Thoracic aorta (tissue), 2 donors: ENCODE measurements around the gene CELSR3. TPM values are rescaled to one million over a fixed set of nuclear protein-coding genes. Genes with fewer than 3 reads are reported as not detected.

ENCODE experiments used
- ATAC-seq: fragments of 150-250 bp; one replicate; pipeline ENCODE4 v1.8.0; 2017; ENCODE audit warnings: low read depth; ENCODE audit not compliant: insufficient number of reproducible peaks, low FRiP score
- DNase-seq: peaks from one replicate; pipeline ENCODE4 v3.0.0-alpha.2; 2020; ENCODE audit warnings: low spot score
- H3K27ac ChIP-seq, 2 donors: fragments of 200-600 bp; sonication (generic); 1 replicate in 1 of 2; 2 replicates in 1 of 2; pipeline ENCODE4 v1.5.1; 2016; ENCODE audit warnings: mild to moderate bottlenecking in 2 of 2, moderate library complexity in 2 of 2
- H3K27me3 ChIP-seq: fragments of 200-600 bp; sonication (generic); replicated peaks from 2 replicates; pipeline ENCODE4 v1.6.0; 2016; ENCODE audit warnings: mild to moderate bottlenecking; ENCODE audit not compliant: insufficient read depth
- H3K36me3 ChIP-seq: fragments of 200-600 bp; sonication (generic); one replicate; pipeline ENCODE4 v1.5.1; 2016
- H3K4me1 ChIP-seq, 2 donors: fragments of 200-600 bp; sonication (generic); 1 replicate in 1 of 2; 2 replicates in 1 of 2; pipeline versions ENCODE4 v1.5.1 to v1.6.0; 2016; ENCODE audit warnings: low read depth in 2 of 2, mild to moderate bottlenecking in 1 of 2; ENCODE audit not compliant: control insufficient read depth in 1 of 2
- H3K4me3 ChIP-seq: fragments of 200-600 bp; sonication (generic); 2 replicates; pipeline ENCODE4 v1.5.1; 2016; ENCODE audit warnings: mild to moderate bottlenecking
- H3K9me3 ChIP-seq: fragments of 200-600 bp; sonication (generic); 2 replicates; pipeline ENCODE4 v1.5.1; 2016
- total RNA-seq, 2 donors: library from RNA; depleted of rRNA; stranded (reverse); fragments of >200 nt; gene quantifications; one replicate each; pipeline versions ENCODE4 v1.1.0 to v1.2.3, GENCODE V29; 2016
- TF ChIP-seq, protein P1 (sequence below): fragments of 200-600 bp; sonication (generic); IDR thresholded peaks from one replicate; pipeline ENCODE4 v1.5.1; 2019; ENCODE audit warnings: antibody characterized with exemption

Gene CELSR3
- total RNA-seq, 2 donors from 2014 or later: 1.3 to 3.0 TPM

DNA sequence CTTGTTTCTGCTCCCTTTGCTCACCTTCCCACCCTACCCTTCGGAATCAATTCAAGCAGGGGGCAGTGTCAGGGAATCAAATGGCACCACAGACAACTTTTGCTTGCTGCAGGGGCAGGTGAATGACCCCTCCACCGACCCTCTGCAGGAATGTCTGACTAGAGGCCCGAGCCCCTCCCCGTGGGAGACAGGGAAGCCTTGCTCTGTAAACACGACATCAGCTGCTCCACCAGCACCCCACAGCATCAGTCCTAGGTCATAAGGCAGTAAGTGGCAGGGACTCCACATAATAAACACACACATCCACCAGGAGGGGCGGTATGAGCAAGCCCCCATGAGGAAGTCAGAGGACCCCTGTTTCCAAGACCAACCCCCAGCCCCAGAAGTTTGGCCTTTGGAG lies 25.4 kb downstream of the CELSR3 start:
- Histone ChIP-seq H3K9me3 (no peaks in the 10 kb centered on the region), H3K4me3 (no peak overlapping the region), H3K27me3 (no peaks in the 10 kb centered on the region), H3K27ac (no peak overlapping the region), H3K4me1 (peaks cover 15 to 34% of the 10 kb centered on the region in 2 donors), H3K36me3 (peaks cover 9% of the 10 kb centered on the region)
- no peak for ATAC-seq
- TF ChIP-seq, protein P1, sequence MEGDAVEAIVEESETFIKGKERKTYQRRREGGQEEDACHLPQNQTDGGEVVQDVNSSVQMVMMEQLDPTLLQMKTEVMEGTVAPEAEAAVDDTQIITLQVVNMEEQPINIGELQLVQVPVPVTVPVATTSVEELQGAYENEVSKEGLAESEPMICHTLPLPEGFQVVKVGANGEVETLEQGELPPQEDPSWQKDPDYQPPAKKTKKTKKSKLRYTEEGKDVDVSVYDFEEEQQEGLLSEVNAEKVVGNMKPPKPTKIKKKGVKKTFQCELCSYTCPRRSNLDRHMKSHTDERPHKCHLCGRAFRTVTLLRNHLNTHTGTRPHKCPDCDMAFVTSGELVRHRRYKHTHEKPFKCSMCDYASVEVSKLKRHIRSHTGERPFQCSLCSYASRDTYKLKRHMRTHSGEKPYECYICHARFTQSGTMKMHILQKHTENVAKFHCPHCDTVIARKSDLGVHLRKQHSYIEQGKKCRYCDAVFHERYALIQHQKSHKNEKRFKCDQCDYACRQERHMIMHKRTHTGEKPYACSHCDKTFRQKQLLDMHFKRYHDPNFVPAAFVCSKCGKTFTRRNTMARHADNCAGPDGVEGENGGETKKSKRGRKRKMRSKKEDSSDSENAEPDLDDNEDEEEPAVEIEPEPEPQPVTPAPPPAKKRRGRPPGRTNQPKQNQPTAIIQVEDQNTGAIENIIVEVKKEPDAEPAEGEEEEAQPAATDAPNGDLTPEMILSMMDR: no peak
- no peak for DNase-seq

- Histone ChIP-seq H3K4me1 (peaks cover 15 to 34% of the 10 kb centered on the region in 2 donors), H3K9me3 (no peaks in the 10 kb centered on the region), H3K4me3 (peak overlapping the region; percentile 93), H3K36me3 (peaks cover 20% of the 10 kb centered on the region), H3K27me3 (no peaks in the 10 kb centered on the region), H3K27ac (peak overlapping the region; percentile 72 to 85)
- TF ChIP-seq, protein P1: no peak
- ATAC-seq: no peak
- DNase-seq: no peak
Measured at GRCh38 chr3:48636149-48636655, 26.5 kb downstream of the CELSR3 start.

DNA sequence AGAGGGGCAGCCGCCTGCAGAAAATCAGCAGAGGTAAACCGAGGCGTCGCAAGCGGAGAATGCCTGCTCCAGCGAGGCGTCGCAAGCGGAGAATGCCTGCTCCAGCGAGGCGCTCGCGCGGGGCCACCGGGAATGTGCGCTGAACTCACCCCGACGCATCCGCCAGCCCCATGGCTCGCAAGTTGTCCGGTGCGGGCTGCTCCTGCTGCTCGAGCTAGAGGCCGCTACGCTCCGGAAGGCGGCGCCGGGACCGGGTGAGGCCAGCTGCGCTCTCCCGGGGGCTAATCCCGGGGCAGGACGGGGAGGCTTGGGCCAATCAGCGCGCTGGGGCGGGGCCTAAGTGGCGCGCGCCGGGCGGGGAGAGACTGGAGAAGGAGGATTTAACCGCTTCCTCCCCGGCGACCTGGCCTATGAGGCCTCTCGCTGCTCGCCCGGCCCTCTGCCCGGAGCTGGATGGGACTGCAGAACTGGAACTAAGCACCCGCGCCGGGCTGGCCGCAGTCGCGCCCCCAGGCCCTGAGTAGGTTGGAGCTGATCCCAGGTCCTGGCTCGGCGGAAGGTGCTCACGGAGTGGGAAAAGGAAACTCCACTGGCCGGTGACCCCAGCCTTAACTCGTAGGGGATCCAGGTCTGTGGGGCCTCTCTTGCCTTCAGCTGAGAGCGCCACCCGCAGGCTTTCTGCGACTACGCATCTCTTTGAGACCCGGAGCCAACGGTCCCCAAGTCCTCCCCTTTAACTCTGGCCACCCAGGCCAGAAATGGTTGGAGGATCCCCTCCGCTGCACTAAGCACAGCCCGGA lies 27.3 kb downstream of the CELSR3 start, which contains the start of gene SLC26A6:
SLC26A6 (minus strand) TSS at position 240 of the 800 bp plus-strand sequence; CDS start at position 172, 68 bp downstream.
- TF ChIP-seq, protein P1: peak; percentile 29
- H3K36me3 ChIP-seq: peaks cover 27% of the 10 kb centered on the region
- no peaks in the 10 kb centered on the region for H3K27me3 ChIP-seq
- peaks cover 15 to 34% of the 10 kb centered on the region in 2 donors for H3K4me1 ChIP-seq
- peak; percentile 90 for ATAC-seq
- peak within 1 kb of the TSS; percentile 84 to 85 for H3K27ac ChIP-seq
- DNase-seq: peak; percentile 89
- no peaks in the 10 kb centered on the region for H3K9me3 ChIP-seq
- peak within 1 kb of the TSS; percentile 93 for H3K4me3 ChIP-seq

DNA sequence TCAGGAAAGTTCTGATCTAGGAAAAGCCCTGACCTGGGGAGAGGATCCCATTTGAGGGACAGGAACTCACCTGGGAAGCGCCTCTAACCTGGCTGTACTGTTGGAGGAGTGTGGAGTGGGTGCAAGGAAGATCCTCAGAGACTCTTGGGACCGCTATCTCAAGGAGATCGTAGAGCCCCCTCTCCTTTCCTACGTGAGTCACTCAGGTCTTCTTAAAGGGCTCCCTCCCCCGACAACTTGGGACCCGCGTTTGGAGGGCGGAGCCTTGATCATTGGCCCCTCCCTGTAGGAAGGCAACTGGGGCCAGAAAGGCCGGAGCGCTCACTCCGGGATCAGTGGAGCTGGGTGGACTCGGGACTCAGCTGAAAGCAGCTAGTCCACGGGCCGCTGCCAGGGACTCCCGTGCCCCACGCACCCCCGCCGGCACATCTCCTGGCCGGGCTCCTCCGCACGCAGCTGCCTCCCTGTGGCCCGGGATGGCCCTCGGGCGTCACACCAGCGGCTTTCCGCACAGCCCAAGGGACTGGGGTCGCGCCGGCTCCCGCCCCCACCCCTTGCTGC lies 27.9 kb downstream of the CELSR3 start:
- TF ChIP-seq, protein P1: no peak
- peak overlapping the region; percentile 93 for H3K4me3 ChIP-seq

DNA sequence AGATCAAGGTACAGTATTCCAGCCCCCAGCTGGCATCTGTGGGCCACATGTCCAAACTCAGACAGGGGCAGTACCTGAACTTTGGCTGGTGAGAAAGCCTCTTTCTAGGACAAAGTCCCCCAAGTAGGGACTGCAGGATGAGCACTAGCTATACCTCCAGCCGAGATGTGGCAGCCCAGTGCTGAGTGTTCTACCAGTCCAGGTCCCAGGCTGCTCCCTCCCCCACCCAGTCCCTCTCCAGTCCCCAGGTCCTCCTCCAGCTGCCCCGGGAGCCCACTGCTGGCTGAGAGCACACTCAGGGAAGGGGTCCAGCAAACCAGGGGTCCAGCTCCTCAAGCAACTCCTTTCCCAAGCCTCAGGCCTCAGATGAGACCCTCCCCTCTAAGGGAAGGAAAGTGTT lies 28.9 kb downstream of the CELSR3 start:
- ATAC-seq: no peak
- H3K27ac ChIP-seq: peak overlapping the region in 1 of 2 donors; percentile 85

More for the DNA sequence above, 27.9 kb downstream of the CELSR3 start:
- Histone ChIP-seq H3K4me1 (peaks cover 15 to 34% of the 10 kb centered on the region in 2 donors), H3K9me3 (no peaks in the 10 kb centered on the region), H3K27me3 (no peaks in the 10 kb centered on the region), H3K27ac (peak overlapping the region; percentile 84 to 85), H3K36me3 (peaks cover 34% of the 10 kb centered on the region)
- no peak for ATAC-seq
- DNase-seq: peak; percentile 36

More for the DNA sequence above, 28.9 kb downstream of the CELSR3 start:
- Histone ChIP-seq H3K4me3 (peak overlapping the region; percentile 93), H3K27me3 (no peaks in the 10 kb centered on the region), H3K9me3 (no peaks in the 10 kb centered on the region), H3K4me1 (peaks cover 15 to 34% of the 10 kb centered on the region in 2 donors), H3K36me3 (peaks cover 39% of the 10 kb centered on the region)
- TF ChIP-seq, protein P1: no peak
- DNase-seq: no peak
